ENCODE measurements around the gene SPRED2.

The SPRED2 gene

GRCh38 chr2:65275141-65275915 lies 157.1 kb downstream of the SPRED2 start:
- DNase-seq: no peak

- DNase-seq: no peak
Observed at GRCh38 chr2:65273344-65273743, 159.1 kb downstream of the SPRED2 start.

GRCh38 chr2:65268957-65269356 lies 163.4 kb downstream of the SPRED2 start:
- no peak for DNase-seq

GRCh38 chr2:65267008-65267407 lies 165.4 kb downstream of the SPRED2 start:
- no peak for DNase-seq

- no peak for DNase-seq
Observed at GRCh38 chr2:65265671-65266045, 166.7 kb downstream of the SPRED2 start.

GRCh38 chr2:65264821-65265670 lies 167.4 kb downstream of the SPRED2 start:
- peak; percentile 48 to 74 (median 61) for DNase-seq

- no peak for DNase-seq
Observed at GRCh38 chr2:65263986-65264385, 168.4 kb downstream of the SPRED2 start.

- no peak for DNase-seq
Observed at GRCh38 chr2:65263262-65263661, 169.1 kb downstream of the SPRED2 start.

- no peak for DNase-seq
Observed at GRCh38 chr2:65261676-65262075, 170.7 kb downstream of the SPRED2 start.

Measured in suppressor macrophage (primary cell).